HG03060 (cell line): ENCODE results near the gene DDX21.
A peak's percentile ranks its signal among the peaks of the same experiment; 100 is the strongest.
"Not testable (repeated sequence)": the region's sequence is repeated elsewhere in the genome, so short reads cannot be mapped to it uniquely, and the experiment has no call there.

ENCODE experiments used
- ATAC-seq: cut with Tn5 transposase; IDR thresholded peaks from one replicate; pipeline ENCODE4 v1.9.1; 2021; ENCODE audit warnings: low read depth, moderate number of reproducible peaks; ENCODE audit not compliant: unreplicated experiment

Gene DDX21

DNA sequence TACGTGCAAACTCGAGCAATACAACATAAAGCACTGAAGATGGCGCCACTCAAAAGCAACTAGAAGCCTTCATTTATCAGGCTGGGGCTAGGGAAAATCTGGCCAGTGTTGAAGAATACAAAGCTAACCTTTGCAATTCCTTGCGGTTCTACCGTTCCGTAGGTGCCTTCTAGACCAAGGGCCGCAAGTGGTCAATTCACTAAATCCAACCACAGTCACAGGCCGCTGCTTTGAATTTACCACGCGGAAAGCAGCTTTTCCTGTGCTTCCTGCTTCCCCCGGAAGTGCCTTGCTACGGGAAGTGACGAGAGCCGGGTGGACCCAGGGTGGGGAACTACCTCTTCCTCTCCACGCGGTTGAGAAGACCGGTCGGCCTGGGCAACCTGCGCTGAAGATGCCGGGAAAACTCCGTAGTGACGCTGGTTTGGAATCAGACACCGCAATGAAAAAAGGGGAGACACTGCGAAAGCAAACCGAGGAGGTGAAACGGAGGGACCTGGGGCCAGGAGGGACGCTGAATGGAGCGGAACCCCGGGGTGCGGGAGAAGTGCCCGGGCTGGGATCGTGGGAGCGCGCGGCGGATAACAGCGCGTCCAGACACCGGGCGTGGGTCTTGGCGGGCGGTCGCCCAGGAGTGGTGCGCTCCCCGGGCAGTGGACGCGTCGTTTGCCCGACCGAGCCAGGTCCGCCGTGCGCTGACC is at the start of gene DDX21:
Gene DDX21 (plus strand): TSS at position 339 of the 701 bp plus-strand sequence. CDS start 56 bp downstream, at position 395.
- ATAC-seq: peak; percentile 50

GRCh38 chr10:68924593-68924992 is 31.4 kb upstream of the DDX21 start:
- ATAC-seq: no peak

- ATAC-seq: no peak
Observed at GRCh38 chr10:68925489-68925888, 30.5 kb upstream of the DDX21 start.

- ATAC-seq: not testable (repeated sequence)
Observed at GRCh38 chr10:68929157-68929556, 26.8 kb upstream of the DDX21 start.

GRCh38 chr10:68929888-68930287 is 26.1 kb upstream of the DDX21 start:
- not testable (repeated sequence) for ATAC-seq

DNA sequence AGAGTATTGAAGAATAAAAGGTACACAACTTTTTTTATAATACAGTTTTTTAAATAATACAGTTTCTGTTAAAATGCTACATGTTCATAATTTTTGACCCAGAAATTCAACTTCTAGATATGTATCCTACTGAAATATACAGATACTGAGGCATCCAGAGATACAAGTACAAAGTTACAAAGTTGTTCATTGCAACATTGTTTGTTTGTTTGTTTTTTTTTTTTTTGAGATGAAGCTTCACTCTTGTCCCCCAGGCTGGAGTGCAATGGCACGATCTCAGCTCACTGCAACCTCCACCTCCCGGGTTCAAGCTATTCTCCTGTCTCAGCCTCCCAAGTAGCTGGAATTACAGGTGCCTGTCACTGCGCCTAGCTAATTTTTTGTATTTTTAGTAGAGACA is 23.1 kb upstream of the DDX21 start:
- ATAC-seq: not testable (repeated sequence)

GRCh38 chr10:68934994-68935393 is 21.0 kb upstream of the DDX21 start:
- no peak for ATAC-seq

DNA sequence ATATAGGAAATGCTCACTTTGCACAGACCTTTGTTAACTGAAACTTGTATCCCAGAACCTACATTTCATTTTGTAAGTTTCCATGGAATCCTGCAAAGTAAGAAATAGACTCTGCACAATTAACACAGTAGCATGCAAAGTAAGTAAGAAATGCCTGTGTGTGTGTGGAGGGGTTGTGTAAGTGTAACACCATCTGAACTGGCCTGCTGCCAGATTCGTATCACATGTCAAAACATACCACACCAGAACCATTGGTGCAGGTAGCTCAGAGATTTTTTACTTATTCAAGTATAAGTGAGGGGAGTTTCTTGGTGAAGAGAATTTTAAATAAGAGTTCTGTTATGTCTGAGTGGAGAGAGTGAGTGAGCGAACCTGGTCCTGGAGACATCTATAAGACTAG is 17.9 kb upstream of the DDX21 start:
- no peak for ATAC-seq

DNA sequence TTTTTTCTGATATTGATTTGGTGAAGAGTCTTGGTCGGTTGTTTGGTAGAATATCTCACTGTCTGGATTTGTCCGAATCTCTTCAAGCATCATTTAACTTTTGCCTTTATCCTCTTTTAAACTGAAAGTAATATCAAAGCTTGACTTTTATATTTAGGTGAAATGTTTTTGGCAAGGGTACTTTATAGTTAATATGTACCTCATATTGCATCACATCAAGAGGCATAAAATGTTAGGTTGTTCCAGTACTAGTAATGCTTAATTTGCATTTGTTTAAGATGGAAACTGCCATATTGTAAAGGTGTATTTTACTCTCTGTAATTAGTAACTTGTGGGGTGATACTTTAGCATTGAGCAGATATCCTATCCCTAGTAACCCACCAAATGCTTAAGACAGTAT is 17.1 kb upstream of the DDX21 start:
- ATAC-seq: no peak

DNA sequence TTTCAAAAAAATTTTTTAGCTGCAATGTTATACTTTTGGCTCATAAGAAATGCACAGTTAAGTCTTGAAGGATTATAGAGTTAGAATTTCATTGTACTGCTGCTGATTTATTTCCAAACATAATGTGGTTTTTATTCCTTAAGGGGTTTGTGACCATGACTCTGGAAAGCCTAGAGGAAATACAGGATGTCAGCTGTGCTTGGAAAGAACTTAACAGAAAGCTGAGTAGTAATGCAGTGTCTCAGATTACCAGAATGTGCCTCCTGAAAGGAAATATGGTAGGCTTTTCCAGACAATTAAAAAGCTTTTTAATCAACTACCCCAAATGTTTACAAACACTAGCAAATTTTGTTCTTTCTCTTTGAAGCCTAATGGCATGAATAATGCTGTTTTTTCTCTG is 15.1 kb upstream of the DDX21 start:
- not testable (repeated sequence) for ATAC-seq

DNA sequence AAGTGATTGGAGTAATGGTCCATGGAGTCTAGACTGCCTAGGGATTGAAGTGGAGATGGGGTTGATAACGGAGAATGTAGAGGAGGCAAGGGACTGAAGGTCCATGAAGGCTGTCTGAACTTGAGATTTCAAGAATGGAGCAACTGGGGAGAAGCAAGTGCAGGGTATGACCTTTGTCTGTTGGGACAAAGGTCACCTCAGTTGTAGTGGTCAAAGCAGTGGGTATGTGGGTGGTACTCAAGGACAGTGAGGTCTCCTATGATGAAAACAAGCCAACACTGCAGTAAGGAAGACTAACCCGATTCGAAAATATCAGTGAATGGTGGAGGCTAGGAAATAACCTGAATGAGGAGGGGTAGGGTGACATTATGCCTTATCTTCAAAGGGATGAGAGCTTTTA is 5.4 kb upstream of the DDX21 start:
- ATAC-seq: no peak

- ATAC-seq: no peak
Observed at GRCh38 chr10:68954904-68955303, 1.1 kb upstream of the DDX21 start.

DNA sequence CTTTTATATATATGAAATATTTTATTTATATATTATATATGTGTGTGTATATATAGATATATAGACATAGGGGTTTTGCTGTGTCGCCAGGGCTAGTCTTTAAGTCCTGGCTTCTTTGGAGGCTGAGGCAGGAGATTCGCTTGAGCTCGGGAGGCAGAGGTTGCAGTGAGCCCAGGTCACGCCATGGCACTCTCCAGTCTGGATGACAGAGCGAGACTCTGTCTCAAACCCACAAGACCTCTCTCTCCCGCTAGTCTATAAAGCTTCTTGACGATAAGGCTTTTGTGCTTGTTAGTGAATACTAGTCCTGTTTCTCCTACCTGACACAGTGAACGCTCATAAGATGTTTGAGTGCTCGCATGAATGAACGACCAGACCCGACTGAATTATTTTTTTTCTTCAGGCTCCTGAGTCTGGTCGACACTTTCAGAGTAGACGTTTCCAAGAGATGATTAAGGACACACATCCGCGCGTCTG is 577 bp upstream of the DDX21 start:
- peak; percentile 4 for ATAC-seq

GRCh38 chr10:68957284-68957615 is 1.3 kb downstream of the DDX21 start:
- ATAC-seq: no peak

DNA sequence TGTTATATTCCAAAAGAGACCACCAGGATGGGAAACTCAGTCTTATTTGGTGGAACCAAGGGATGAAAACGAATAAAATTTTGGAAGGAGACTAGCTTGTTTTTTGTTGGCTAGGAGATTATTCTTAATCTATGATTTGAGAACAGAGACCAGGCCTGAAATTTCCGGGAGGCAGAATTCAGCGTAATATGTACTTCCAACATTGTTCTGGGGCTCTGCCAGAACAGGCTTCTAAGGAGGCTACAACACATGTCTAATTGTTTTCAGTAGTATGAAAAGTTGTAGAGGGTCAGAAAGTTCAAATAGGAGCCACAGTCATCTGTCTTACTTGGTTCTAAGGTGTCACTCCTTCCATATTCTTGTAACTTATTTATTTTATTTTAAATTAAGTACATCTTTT is 1.7 kb downstream of the DDX21 start:
- ATAC-seq: no peak

DNA sequence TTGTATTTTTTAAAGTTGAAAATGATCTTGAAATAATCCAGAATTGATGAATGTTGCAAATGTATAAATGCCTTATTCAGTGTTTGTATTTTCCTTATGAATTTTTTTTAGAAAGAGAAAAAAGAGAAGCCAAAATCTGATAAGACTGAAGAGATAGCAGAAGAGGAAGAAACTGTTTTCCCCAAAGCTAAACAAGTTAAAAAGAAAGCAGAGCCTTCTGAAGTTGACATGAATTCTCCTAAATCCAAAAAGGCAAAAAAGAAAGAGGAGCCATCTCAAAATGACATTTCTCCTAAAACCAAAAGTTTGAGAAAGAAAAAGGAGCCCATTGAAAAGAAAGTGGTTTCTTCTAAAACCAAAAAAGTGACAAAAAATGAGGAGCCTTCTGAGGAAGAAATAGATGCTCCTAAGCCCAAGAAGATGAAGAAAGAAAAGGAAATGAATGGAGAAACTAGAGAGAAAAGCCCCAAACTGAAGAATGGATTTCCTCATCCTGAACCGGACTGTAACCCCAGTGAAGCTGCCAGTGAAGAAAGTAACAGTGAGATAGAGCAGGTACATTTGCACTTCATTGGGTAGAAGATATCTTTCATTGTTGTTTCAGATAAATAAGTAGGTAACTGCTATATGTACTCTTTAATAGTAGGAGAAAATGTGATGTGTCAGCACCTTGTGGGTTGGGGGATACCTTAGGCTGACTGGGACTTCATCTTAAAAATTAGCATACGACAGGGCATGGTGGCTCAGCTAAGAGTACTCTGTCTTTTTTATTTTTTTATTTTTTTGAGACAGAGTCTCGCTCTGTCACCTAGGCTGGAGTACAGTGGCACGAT is 3.9 kb downstream of the DDX21 start:
- ATAC-seq: no peak

GRCh38 chr10:68963151-68963550 is 7.2 kb downstream of the DDX21 start:
- ATAC-seq: no peak

DNA sequence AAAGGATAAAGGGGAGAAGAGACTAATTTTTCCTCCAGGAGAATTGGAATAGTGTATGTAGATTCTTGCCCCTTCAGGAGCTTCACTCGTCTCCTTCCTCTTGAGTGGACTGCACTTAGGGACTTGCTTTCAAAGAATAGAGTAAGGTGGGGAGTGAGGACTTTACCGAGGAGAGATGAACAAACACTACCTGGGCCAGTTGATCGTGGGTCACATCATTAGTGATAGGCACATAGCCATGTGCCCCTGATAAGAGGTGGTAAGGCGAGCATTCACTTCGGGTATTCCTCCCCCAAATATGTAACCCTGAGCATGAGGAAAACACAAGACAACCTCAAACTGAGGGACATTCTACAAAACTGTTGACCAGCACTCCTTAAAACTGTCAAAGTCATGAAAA is 18.0 kb downstream of the DDX21 start:
- no peak for ATAC-seq

DNA sequence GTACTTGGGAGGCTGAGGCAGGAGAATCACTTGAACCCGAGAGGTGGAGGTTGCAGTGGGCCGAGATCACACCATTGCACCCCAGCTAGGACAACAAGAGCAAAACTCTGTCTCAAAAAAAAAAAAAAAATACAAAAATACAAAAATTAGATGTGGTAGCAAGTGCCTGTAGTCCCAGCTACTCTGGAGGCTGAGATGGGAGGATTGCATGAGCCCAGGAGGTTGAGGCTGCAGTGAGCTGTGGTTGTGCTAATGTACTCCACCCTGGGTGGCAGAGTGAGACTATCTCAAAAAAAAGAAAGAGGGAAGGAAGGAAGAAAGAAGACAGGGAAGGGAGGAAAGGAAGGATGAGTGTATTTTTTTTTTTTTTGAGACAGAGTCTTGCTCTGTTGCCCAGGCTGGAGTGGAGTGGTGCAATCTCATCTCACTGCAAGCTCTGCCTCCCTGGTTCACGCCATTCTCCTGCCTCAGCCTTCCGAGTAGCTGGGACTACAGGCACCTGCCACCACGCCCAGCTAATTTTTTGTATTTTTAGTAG is 20.0 kb downstream of the DDX21 start:
- not testable (repeated sequence) for ATAC-seq

DNA sequence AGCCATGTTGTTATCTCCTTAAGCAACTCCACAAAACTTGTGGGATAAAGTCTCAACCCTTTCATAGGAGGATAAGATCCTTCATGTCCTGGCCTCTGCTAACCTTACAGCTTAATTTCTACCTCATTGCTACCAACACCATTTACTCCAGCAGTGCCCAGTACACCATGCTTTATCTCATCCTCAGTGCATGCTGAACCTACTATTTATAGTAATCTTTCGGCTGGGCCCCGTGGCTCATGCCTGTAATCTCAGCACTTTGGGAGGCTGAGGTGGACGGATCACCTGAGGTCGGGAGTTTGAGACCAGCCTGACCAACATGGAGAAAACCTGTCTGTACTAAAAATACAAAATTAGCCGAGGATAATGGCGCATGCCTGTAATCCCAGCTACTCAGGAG is 23.8 kb downstream of the DDX21 start:
- ATAC-seq: not testable (repeated sequence)

DNA sequence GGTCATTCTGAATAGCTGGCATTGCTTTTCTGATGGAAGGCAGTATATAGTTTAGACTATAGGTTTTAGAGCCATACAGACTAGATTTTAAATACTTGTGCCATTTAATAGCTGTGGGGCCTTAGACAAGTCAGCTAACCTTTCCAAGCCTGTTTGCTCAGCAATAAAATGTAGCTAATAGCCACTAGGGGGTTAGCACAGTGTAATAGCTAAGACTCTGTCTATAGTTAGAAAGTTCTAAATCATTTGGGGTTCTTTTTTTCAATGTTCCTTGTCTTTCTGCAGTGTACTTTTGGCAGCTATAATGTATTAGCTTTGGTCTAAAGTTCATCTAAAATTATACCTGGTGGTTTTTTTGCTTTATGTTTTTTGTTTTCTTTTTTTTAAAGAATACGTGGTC is 25.1 kb downstream of the DDX21 start:
- no peak for ATAC-seq

GRCh38 chr10:68982389-68982788 is 26.4 kb downstream of the DDX21 start:
- no peak for ATAC-seq
